ENCODE measurements around the gene BANF1.

Gene BANF1

DNA sequence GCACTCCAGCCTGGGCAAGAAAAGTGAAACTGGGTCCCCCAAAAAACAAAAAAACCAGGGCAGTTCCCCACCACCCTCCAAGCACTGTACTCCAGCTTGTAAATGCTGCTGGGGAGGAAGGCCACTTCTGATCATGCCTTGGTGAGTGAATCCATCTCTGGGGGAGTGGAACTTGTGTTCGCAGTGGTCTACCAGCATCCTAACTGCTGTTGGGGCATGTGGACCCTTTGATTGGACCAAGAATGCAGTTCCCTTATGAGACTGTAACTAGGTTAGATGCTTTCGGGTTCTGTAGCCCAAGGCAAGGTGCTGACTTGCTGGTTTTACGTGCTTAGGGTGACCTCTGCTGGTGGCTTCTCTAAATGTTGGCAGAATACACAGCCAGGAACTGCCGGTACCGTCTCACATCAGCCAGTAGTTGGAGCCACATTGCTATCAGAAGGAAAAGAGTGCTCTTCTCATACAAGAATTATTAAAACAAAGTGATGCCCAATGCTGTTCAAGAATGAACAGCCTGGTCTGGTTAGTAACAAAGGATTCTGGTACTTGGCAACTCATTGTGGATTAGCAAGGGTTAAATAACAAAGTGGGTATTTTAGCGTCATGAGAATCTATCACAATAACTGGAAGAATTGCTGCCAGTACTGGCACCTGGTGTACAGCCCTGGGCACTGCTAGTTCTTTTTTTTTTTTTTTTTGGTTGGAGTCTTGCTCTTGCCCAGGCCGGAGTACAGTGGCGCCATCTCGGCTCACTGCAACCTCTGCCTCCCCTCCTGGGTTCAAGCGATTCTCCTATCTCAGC, 13.3 kb upstream of the BANF1 start:
- DNase-seq (ENCODE audit: extremely low read depth, low read depth) = peak; percentile 88
- TF ChIP-seq, protein P1, sequence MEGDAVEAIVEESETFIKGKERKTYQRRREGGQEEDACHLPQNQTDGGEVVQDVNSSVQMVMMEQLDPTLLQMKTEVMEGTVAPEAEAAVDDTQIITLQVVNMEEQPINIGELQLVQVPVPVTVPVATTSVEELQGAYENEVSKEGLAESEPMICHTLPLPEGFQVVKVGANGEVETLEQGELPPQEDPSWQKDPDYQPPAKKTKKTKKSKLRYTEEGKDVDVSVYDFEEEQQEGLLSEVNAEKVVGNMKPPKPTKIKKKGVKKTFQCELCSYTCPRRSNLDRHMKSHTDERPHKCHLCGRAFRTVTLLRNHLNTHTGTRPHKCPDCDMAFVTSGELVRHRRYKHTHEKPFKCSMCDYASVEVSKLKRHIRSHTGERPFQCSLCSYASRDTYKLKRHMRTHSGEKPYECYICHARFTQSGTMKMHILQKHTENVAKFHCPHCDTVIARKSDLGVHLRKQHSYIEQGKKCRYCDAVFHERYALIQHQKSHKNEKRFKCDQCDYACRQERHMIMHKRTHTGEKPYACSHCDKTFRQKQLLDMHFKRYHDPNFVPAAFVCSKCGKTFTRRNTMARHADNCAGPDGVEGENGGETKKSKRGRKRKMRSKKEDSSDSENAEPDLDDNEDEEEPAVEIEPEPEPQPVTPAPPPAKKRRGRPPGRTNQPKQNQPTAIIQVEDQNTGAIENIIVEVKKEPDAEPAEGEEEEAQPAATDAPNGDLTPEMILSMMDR (IDR thresholded peaks at IDR 0.05; ENCODE audit: low read depth, low read length) = peak; percentile 91

- TF ChIP-seq, protein P1 (IDR thresholded peaks at IDR 0.05; ENCODE audit: low read depth, low read length) = no peak
- DNase-seq (ENCODE audit: extremely low read depth, low read depth) = no peak
Observed at GRCh38 chr11:65992056-65992455, 10.2 kb upstream of the BANF1 start.

GRCh38 chr11:65997286-65997685, 5.0 kb upstream of the BANF1 start:
- no peak for DNase-seq (ENCODE audit: extremely low read depth, low read depth)
- TF ChIP-seq, protein P1 (IDR thresholded peaks at IDR 0.05; ENCODE audit: low read depth, low read length) = no peak

DNA sequence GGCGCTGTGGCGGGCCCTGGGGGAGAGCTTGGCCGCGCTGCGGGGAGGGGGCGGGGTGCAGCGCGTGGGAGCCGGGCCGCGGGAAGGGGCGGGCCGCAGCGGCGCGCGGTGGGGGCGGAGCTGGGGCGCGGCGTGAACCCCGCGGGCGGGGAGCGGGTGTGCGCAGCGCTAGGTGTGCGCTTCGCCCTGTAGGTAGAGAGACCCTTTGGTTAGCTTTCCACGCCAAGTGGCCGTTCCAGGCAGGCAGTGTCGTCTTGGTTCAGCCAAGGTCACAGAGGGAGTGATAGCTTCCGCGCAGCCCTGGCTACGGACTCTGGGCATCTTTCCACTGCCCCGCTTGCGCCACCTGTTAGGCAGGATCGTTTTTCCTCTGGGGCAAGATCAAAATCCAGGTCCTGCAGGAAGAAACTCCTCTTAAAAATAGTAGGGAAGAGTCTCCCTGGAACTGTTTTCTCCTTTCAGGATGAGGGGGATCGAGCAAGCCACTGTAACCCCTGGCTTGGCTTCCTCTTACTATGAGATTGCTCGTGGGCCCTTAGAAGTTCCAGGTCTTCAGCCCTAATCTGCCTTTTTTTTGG, 434 bp downstream of the BANF1 start:
- no peak for DNase-seq (ENCODE audit: extremely low read depth, low read depth)
- TF ChIP-seq, protein P1 (IDR thresholded peaks at IDR 0.05; ENCODE audit: low read depth, low read length) = peak; percentile 27

DNA sequence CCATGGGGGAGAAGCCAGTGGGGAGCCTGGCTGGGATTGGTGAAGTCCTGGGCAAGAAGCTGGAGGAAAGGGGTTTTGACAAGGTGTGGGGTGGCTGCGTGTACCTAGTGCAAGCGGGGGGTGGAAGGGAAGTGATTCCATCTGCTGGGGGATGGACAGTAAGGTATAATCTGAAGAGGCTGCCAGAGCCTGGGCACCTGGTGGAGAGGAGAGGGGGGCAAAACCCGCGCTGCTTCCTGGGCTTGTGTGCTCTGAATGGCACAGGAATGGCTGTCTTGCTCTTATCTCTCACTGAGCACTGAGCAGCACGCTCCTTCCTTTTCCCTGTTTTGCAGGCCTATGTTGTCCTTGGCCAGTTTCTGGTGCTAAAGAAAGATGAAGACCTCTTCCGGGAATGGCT, 988 bp downstream of the BANF1 start:
- TF ChIP-seq, protein P1 (IDR thresholded peaks at IDR 0.05; ENCODE audit: low read depth, low read length) = no peak
- no peak for DNase-seq (ENCODE audit: extremely low read depth, low read depth)

DNA sequence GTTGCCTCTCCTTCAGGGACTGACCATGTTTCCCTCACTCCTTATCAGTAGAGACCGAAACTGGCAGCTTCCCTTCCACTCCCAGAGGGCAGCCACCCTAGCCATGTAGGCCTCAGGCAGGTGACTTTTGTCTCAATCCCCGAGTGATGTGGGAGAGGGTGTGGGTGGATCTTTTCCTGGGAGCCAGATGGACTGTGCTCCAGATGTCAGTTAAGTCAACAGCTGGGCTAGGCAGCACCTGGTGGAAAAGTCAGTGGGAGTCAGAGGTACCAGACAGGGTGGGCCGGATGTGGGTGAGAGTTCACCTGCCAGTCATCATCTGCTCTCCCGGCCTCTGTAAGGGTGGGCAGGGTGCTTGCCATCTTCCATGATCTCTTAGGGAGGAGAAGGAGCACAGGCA, 1.9 kb downstream of the BANF1 start:
- DNase-seq (ENCODE audit: extremely low read depth, low read depth) = no peak
- TF ChIP-seq, protein P1 (IDR thresholded peaks at IDR 0.05; ENCODE audit: low read depth, low read length) = no peak

GRCh38 chr11:66006134-66006890, 4.0 kb downstream of the BANF1 start:
- DNase-seq (ENCODE audit: extremely low read depth, low read depth) = no peak
- TF ChIP-seq, protein P1 (IDR thresholded peaks at IDR 0.05; ENCODE audit: low read depth, low read length) = no peak

Measured in AG09319 (cell line).